NCI-H1105 treated with DMSO at 0.1 percent for 48 hours (cell line): ENCODE measurements around the gene ZNF268.
"Not testable (repeated sequence)": the region's sequence is repeated elsewhere in the genome, so short reads cannot be mapped to it uniquely, and the experiment has no call there.

Experiments used
- DNase-seq: peaks from one replicate; lab custom pipeline; 2025; lab: John Stamatoyannopoulos, UW

Gene ZNF268

GRCh38 chr12:133227281-133227852 is 46.1 kb downstream of the ZNF268 start:
- no peak for DNase-seq

- no peak for DNase-seq
Observed at GRCh38 chr12:133231001-133231400, 49.7 kb downstream of the ZNF268 start.

- DNase-seq = no peak
Observed at GRCh38 chr12:133233006-133233405, 51.7 kb downstream of the ZNF268 start.

GRCh38 chr12:133233993-133234564 is 52.8 kb downstream of the ZNF268 start:
- no peak for DNase-seq

- DNase-seq = no peak
Observed at GRCh38 chr12:133234971-133235370, 53.7 kb downstream of the ZNF268 start.

- DNase-seq = no peak
Observed at GRCh38 chr12:133235401-133236112, 54.3 kb downstream of the ZNF268 start, which contains the start of gene ANHX. Gene ANHX (minus strand): TSS chr12:133235877. CDS start chr12:133234356, 1,521 bp downstream.

GRCh38 chr12:133236144-133236543 is 54.8 kb downstream of the ZNF268 start:
- DNase-seq = no peak

- no peak for DNase-seq
Observed at GRCh38 chr12:133236556-133236955, 55.3 kb downstream of the ZNF268 start.

GRCh38 chr12:133251732-133252131 is 70.4 kb downstream of the ZNF268 start:
- DNase-seq = no peak

GRCh38 chr12:133255833-133256232 is 74.5 kb downstream of the ZNF268 start:
- not testable (repeated sequence) for DNase-seq

GRCh38 chr12:133256321-133256720 is 75.0 kb downstream of the ZNF268 start:
- DNase-seq = no peak

- DNase-seq = no peak
Observed at GRCh38 chr12:133264173-133264572, 82.9 kb downstream of the ZNF268 start.
